ENCODE data around the gene GNA12. TPM values are rescaled to one million over a fixed set of nuclear protein-coding genes. Genes with fewer than 3 reads are reported as not detected.

GNA12 gene
- total and polyA plus RNA-seq, 9 of the 15 experiments (the other 6 are each of a cell fraction or from before 2014, with no cell fraction given) = 0.65 to 32.7 (median 9.6) TPM

DNA sequence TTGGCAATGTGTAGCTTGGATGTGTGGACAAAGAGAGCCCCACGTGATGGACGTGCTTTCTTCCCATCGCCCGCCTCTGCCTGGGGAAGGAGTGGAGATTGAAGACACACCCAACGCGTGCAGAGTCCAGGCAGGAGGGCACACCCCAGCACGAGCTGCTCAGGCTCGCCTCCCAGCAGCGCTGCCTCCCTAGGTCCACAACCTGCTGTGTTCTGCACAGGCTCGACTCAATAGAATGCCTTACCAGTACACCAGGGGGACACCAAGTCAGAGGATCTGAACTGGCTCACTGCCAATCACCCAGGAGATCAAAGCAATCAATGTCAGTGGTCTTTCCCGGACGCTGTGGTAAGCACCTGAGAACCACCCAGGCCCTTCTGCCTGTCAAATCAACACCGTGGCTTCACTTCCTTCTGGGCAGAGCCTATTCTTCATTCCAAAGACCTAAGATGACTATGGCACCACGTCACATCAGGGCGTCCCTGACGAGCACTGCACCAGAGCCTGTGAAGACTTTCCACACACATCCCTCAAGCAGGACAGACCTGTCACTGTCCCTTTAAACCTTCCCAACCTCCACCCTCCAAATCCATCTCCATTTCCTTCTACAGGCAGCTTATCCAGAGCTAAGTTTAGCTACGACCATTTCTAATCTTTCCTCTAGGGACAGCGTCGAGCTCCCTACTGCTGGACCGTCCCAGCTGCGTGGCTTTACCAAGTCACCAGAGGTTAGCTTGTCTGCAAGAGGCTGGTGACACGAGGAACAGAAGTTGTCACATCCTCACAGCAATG is 83.8 kb downstream of the GNA12 start (continued):
- TF ChIP-seq ZKSCAN3 (CRISPR knock-in tag; IDR thresholded peaks at IDR 0.05) = no peak
- TF ChIP-seq PHF8 (IDR thresholded peaks at IDR 0.05; ENCODE audit: borderline replicate concordance, low read length) = no peak
- TF ChIP-seq, protein P1, sequence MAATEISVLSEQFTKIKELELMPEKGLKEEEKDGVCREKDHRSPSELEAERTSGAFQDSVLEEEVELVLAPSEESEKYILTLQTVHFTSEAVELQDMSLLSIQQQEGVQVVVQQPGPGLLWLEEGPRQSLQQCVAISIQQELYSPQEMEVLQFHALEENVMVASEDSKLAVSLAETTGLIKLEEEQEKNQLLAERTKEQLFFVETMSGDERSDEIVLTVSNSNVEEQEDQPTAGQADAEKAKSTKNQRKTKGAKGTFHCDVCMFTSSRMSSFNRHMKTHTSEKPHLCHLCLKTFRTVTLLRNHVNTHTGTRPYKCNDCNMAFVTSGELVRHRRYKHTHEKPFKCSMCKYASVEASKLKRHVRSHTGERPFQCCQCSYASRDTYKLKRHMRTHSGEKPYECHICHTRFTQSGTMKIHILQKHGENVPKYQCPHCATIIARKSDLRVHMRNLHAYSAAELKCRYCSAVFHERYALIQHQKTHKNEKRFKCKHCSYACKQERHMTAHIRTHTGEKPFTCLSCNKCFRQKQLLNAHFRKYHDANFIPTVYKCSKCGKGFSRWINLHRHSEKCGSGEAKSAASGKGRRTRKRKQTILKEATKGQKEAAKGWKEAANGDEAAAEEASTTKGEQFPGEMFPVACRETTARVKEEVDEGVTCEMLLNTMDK (IDR thresholded peaks at IDR 0.05; ENCODE audit: borderline replicate concordance, insufficient read depth, low read depth, low read length, poor library complexity, severe bottlenecking) = no peak
- no peak for TF ChIP-seq ZNF134 (CRISPR knock-in tag; conservative IDR thresholded peaks at IDR 0.05)
- TF ChIP-seq, protein P2, sequence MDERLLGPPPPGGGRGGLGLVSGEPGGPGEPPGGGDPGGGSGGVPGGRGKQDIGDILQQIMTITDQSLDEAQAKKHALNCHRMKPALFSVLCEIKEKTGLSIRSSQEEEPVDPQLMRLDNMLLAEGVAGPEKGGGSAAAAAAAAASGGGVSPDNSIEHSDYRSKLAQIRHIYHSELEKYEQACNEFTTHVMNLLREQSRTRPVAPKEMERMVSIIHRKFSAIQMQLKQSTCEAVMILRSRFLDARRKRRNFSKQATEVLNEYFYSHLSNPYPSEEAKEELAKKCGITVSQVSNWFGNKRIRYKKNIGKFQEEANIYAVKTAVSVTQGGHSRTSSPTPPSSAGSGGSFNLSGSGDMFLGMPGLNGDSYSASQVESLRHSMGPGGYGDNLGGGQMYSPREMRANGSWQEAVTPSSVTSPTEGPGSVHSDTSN (CRISPR knock-in tag; IDR thresholded peaks at IDR 0.05; ENCODE audit: low read depth) = 0 out of 2 replicates have a peak, but pooled peaks have one; percentile 5
- TF ChIP-seq, protein P2 (tag; conservative IDR thresholded peaks at IDR 0.05; ENCODE audit: low read depth) = no peak
- no peak for TF ChIP-seq WHSC1 (IDR thresholded peaks at IDR 0.05; ENCODE audit: low read length)
- TF ChIP-seq KAT7 (CRISPR knock-in tag; IDR thresholded peaks at IDR 0.05; ENCODE audit: borderline replicate concordance) = no peak
- TF ChIP-seq, protein P3, sequence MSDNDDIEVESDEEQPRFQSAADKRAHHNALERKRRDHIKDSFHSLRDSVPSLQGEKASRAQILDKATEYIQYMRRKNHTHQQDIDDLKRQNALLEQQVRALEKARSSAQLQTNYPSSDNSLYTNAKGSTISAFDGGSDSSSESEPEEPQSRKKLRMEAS (CRISPR knock-in tag; IDR thresholded peaks at IDR 0.05) = peak; percentile 46
- TF ChIP-seq FOS (IDR thresholded peaks at IDR 0.05; ENCODE audit: extremely low read depth, insufficient read length) = no peak
- TF ChIP-seq CCAR2 (IDR thresholded peaks at IDR 0.05; ENCODE audit: low read depth, low read length) = no peak
- no peak for TF ChIP-seq ZNF140 (CRISPR knock-in tag; IDR thresholded peaks at IDR 0.05)
- no peak for TF ChIP-seq MAFG (tag; conservative IDR thresholded peaks at IDR 0.05)
- no peak for TF ChIP-seq MTA2 (IDR thresholded peaks at IDR 0.05; ENCODE audit: low read depth)
- TF ChIP-seq, protein P4, sequence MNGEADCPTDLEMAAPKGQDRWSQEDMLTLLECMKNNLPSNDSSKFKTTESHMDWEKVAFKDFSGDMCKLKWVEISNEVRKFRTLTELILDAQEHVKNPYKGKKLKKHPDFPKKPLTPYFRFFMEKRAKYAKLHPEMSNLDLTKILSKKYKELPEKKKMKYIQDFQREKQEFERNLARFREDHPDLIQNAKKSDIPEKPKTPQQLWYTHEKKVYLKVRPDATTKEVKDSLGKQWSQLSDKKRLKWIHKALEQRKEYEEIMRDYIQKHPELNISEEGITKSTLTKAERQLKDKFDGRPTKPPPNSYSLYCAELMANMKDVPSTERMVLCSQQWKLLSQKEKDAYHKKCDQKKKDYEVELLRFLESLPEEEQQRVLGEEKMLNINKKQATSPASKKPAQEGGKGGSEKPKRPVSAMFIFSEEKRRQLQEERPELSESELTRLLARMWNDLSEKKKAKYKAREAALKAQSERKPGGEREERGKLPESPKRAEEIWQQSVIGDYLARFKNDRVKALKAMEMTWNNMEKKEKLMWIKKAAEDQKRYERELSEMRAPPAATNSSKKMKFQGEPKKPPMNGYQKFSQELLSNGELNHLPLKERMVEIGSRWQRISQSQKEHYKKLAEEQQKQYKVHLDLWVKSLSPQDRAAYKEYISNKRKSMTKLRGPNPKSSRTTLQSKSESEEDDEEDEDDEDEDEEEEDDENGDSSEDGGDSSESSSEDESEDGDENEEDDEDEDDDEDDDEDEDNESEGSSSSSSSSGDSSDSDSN (IDR thresholded peaks at IDR 0.05; ENCODE audit: borderline replicate concordance in 1 of 2, low read depth in 2 of 2, low read length in 2 of 2) = no peak
- peak; percentile 91 for TF ChIP-seq NFIC (IDR thresholded peaks at IDR 0.05)
- no peak for TF ChIP-seq HDAC8 (tag; IDR thresholded peaks at IDR 0.05)
- no peak for TF ChIP-seq ZNF561 (CRISPR knock-in tag; conservative IDR thresholded peaks at IDR 0.05)
- no peak for TF ChIP-seq NELFE (IDR thresholded peaks at IDR 0.05; ENCODE audit: insufficient read depth, insufficient read length)

Measured in K562 (cell line).